ENCODE data around the gene TADA2A.
"Not testable (repeated sequence)": the region's sequence is repeated elsewhere in the genome, so short reads cannot be mapped to it uniquely, and the experiment has no call there.

The TADA2A gene

GRCh38 chr17:37494401-37494831 is 87.7 kb downstream of the TADA2A start:
- DNase-seq: no peak

GRCh38 chr17:37494971-37495370 is 88.3 kb downstream of the TADA2A start:
- DNase-seq: no peak

DNA sequence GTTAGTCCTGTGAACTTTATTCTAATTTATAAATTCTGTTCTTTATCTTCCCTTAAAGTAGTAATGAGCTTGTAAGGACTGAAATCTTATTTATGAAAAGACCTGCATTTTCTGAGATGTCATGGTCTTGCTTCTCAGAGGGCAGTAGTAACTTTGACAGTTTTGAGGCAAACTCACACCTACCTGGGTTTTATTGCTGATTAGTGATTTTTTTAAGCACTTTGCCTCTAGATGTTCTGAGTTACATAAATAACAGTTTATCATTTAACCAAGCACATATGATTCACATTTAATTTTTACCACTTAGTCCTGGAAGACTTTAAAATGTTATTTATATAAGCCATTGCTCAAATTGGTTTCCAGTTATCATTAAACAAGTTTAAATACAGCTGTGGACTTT is 93.7 kb downstream of the TADA2A start:
- DNase-seq: no peak

DNA sequence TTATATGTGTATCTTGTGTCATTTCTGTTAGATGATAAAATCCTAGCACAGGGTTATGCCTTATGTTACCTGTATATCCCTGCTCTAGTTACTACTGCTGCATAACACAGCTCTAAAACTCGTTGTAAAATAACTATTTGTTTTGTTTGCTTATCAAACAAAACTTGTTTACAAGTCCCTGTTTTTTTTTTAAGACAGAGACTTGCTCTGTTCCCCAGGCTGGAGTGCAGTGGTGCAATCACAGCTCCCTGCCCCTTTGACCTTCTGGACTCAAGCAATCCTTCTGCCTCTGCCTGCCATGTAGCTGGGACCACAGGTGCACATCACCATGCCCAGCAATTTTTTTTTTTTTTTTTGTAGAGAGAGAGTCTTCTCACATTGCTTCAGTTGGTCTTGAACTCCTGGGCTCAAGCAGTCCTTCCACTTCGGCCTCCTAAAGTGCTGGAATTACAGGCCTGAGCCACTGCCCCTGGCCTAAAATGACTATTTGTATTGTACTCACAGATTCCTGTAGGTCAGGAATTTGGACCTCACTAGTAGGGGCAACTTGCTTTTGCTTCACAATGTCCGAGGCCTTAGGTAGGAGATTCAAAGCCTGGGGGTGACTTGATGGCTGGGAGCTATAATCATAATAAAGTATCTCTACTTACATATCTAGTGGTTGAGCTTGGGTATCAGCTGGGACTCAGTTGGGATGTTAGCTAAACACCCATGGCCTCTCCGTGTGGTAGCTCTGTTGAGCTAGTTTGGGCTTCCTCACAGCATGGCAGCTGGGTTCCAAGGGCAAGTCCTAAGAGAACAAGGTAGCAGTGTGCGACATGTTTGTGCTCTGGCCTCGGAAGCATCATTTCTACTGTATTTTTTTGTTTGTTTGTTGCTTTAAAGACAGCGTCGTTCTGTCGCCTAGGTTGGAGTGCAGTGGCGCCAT is 95.6 kb downstream of the TADA2A start:
- DNase-seq: no peak

- no peak for DNase-seq
These were observed 96.5 kb downstream of the TADA2A start for GRCh38 chr17:37503148-37503547.

GRCh38 chr17:37505333-37505732 is 98.6 kb downstream of the TADA2A start:
- no peak for DNase-seq

GRCh38 chr17:37506678-37507077 is 100.0 kb downstream of the TADA2A start:
- no peak for DNase-seq

DNA sequence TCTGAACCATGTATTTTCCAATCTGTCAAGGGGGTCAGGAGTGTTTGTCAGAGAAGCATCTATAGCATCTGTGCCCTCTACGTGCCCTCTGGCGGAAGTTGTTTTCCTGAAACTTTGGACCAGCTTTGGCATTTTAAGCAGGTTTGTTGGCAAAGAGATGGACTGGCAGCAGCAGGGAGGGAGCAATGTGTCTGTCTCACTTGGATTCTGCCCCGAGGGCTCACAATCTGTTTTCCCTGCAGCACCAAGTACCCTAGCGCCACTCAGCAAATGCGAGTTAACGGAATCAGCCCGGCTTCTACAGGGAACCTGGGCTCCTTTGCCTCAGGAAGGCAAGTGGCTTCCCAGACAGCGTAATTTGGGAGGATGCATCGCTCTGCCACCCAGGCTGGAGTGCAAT is 100.4 kb downstream of the TADA2A start:
- no peak for DNase-seq

DNA sequence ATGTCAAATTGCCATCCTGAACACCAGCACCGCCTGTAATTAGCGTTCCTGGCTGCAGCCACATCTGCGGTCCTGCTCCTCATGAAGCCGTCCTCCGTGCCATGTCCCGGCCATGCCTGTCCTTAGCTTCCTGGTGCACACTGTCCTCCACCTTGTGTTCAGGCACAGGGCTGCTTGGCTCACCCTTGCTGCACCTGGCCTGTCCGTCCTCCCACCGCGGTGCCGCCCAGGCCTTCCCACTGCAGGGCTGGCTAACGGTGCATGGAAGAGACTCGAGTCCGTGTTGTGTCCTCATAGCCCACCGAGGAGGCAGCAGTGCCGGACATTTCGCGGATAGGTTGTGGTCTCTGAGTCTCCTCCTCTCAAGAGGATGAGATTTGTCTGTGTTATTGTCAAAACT is 103.4 kb downstream of the TADA2A start:
- DNase-seq: no peak

- not testable (repeated sequence) for DNase-seq
These were observed 105.0 kb downstream of the TADA2A start for GRCh38 chr17:37511642-37512041.

- DNase-seq: no peak
These were observed 105.9 kb downstream of the TADA2A start for GRCh38 chr17:37512442-37513068.

DNA sequence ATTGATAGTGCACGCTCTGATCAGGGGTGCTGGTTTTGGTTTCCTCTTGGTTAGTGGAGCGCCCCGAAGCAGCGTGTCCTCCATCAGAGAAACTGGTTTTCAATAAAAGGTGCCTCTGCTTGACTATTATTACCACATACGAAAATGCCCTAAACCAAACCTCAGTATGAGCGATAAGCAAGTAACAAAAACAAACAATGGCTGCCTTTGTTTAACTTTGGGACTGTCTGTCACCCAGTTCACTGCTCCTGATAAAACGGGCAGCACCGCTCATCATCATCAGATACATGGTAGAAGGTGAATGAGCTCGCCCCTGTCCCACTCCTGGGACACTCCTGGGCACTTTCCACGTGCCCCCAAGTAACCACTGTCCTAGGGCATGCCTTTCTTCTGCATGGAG is 107.0 kb downstream of the TADA2A start:
- DNase-seq: no peak

- DNase-seq: no peak
These were observed 109.5 kb downstream of the TADA2A start for GRCh38 chr17:37516127-37516571.

DNA sequence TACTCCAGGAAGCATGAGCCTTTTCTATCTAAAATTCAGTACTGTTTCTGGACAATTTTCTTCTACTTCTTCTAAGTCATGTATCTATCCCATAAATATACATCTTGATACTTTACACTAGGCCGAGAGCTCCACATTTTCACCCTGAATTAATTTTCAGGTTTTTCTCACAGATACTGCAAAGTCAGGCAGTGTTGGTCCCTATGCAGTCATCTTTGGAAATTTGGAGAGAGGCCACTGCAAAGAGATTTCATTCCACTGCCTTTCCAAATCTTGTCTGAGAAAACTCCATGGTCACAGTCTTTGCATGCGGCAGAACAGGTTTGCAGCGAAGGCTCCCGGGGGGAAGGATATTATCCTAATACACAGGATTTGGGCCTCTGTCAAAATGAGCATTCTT is 111.2 kb downstream of the TADA2A start:
- no peak for DNase-seq

GRCh38 chr17:37518826-37519225 is 112.1 kb downstream of the TADA2A start:
- DNase-seq: no peak

DNA sequence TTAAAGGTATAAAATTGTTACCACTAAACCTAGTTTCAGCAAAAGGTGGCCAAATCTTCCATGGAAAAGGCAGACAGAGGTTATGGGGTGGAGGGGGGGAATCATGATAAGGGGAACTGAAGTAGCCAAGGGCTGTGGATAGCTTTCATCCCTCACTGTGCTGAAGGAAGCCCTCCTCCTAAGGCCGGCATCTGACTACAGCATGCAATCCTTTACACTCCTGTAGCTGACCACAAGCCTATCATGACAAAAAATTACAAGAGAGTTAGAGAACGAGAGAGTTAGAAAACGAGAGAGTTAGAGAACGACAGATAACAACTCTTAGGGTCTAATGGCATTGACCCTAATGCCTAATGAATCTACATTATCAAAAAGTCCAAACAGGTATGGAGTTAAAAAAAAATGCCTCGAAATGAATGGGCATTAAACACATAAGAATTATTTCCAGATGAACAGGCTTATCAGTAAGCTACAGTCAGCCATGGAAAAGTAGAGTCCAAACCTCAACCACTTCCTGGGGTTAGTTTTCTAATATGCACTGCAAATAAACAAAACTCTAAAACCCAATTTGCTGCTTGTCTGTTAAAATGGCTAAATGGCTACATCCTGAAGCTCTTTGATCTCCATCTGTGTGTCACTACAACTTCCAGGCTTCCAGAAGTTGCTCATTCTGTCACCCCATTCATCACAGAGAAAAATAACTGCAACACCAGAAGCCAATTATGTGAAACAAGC is 112.7 kb downstream of the TADA2A start:
- DNase-seq: no peak

DNA sequence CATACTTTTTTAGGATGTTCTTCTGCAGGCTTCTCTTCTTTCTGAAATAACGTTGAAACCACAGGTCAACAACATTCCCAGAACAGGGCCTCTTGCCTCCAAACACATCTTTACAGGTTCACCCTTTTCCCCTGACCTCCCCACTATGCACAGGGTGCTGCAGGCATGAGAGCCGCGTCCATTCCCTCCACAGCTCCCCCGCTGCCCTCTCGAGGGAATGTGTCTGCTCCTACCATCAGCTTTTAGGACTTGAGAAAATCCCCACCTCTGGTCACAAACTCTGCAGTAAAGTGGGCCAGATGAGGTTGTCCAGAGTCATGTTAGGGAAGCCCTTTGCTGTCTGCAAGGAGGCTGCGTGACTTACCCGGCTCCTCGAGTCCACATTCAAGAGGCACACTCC is 113.5 kb downstream of the TADA2A start:
- no peak for DNase-seq

GRCh38 chr17:37521821-37522220 is 115.1 kb downstream of the TADA2A start:
- DNase-seq: no peak

- DNase-seq: no peak
These were observed 117.1 kb downstream of the TADA2A start for GRCh38 chr17:37523715-37524219.

- DNase-seq: no peak
These were observed 120.7 kb downstream of the TADA2A start for GRCh38 chr17:37527249-37527851.
